Esophagus muscularis mucosa (tissue), 4 donors: ENCODE measurements around the gene SUV39H1. TPM values are rescaled to one million over a fixed set of nuclear protein-coding genes. Genes with fewer than 3 reads are reported as not detected.
"Not testable (repeated sequence)": the region's sequence is repeated elsewhere in the genome, so short reads cannot be mapped to it uniquely, and the experiment has no call there.

Source experiments
- DNase-seq: peaks from one replicate; pipeline ENCODE4 v3.0.0-alpha.2; 2017; ENCODE audit errors: extremely low spot score
- H3K27ac ChIP-seq, 4 donors: fragments of 200-600 bp; sonication (generic); replicated peaks in 1 of 4; 1 replicate in 3 of 4; 2 replicates in 1 of 4; pipeline ENCODE4 v1.5.1; 2016 to 2019; ENCODE audit warnings: mild to moderate bottlenecking in 1 of 4
- H3K27me3 ChIP-seq, 4 donors: fragments of 200-600 bp; sonication (generic); one replicate each; pipeline versions ENCODE4 v1.5.1 to v1.6.0; 2016 to 2019
- H3K36me3 ChIP-seq, 4 donors: fragments of 200-600 bp; sonication (generic); one replicate each; pipeline ENCODE4 v1.5.1; 2016 to 2019
- H3K4me1 ChIP-seq, 4 donors: fragments of 200-600 bp; sonication (generic); one replicate each; pipeline ENCODE4 v1.5.1; 2016 to 2019
- H3K4me3 ChIP-seq, 4 donors: fragments of 200-600 bp; sonication (generic); 1 replicate in 2 of 4; 2 replicates in 2 of 4; pipeline ENCODE4 v1.5.1; 2016 to 2019; ENCODE audit warnings: mild to moderate bottlenecking in 4 of 4, moderate library complexity in 1 of 4
- H3K9me3 ChIP-seq, 4 donors: fragments of 200-600 bp; sonication (generic); 1 replicate in 3 of 4; 2 replicates in 1 of 4; pipeline ENCODE4 v1.5.1; 2016 to 2019
- CTCF ChIP-seq, 3 experiments: fragments of 200-600 bp in 2 of 3; fragments of 450-650 bp in 1 of 3; sonication (generic) in 2 of 3; IDR thresholded peaks; one replicate each; pipeline ENCODE4 v1.5.1; 2017 to 2019; ENCODE audit warnings: antibody characterized with exemption in 3 of 3, mild to moderate bottlenecking in 2 of 3, moderate library complexity in 1 of 3
- EP300 ChIP-seq: sonication (generic); formaldehyde crosslinking; IDR thresholded peaks from one replicate; pipeline ENCODE4 v1.6.1; 2017; ENCODE audit warnings: antibody characterized with exemption
- POLR2A ChIP-seq: fragments of 450-650 bp; IDR thresholded peaks from one replicate; pipeline ENCODE4 v1.6.1; 2017; ENCODE audit warnings: antibody characterized with exemption, moderate library complexity, mild to moderate bottlenecking, low read depth
- POLR2AphosphoS5 ChIP-seq, 2 donors: sonication (generic); formaldehyde crosslinking; IDR thresholded peaks; one replicate each; pipeline ENCODE4 v1.6.1; 2017; ENCODE audit warnings: antibody characterized with exemption in 2 of 2
- WGBS: methylation state at CpG from one replicate; pipeline ENCODE4 v1.1.5; 2018; 5-methylcytosine and 5-hydroxymethylcytosine counted together
- intact Hi-C: fragments of 100-400 bp; cut with DNase I; formaldehyde crosslinking; loops from one replicate; pipeline ENCODE4 v1.15.1; 2023
- total RNA-seq, 4 donors: library from RNA; depleted of rRNA; stranded (reverse); fragments of >200 nt; gene quantifications; one replicate each; pipeline versions ENCODE4 v1.1.0 to v1.2.1, GENCODE V29; 2016

Gene SUV39H1
- total RNA-seq, 4 donors from 2014 or later: 2.5 to 4.5 (median 4.3) TPM

GRCh38 chrX:48663241-48663640 is 33.3 kb upstream of the SUV39H1 start:
- 70% methylated on average over 1 of the region's 1 CpG for WGBS
- Histone ChIP-seq H3K4me1 (no peaks in the 10 kb centered on the region), H3K4me3 (no peak overlapping the region), H3K27me3 (no peaks in the 10 kb centered on the region), H3K27ac (no peak overlapping the region), H3K9me3 (peaks cover 0 to 6% (median 0%) of the 10 kb centered on the region in 4 donors), H3K36me3 (no peaks in the 10 kb centered on the region)
- intact Hi-C loops: no loop called here
- no peak for DNase-seq
- TF ChIP-seq EP300 (no peak), POLR2AphosphoS5 (IDR thresholded peaks at IDR 0.05) (no peak), POLR2A (no peak), CTCF (IDR thresholded peaks at IDR 0.05) (no peak)

- peaks cover 0 to 6% (median 0%) of the 10 kb centered on the region in 4 donors for H3K9me3 ChIP-seq
- H3K27me3 ChIP-seq: no peaks in the 10 kb centered on the region
- H3K4me1 ChIP-seq: no peaks in the 10 kb centered on the region
- no peaks in the 10 kb centered on the region for H3K36me3 ChIP-seq
- 87% methylated on average over 1 of the region's 1 CpG for WGBS
- DNase-seq: no peak
- no peak overlapping the region for H3K4me3 ChIP-seq
- intact Hi-C loops: no loop called here
- TF ChIP-seq POLR2A (no peak), POLR2AphosphoS5 (IDR thresholded peaks at IDR 0.05) (no peak), CTCF (IDR thresholded peaks at IDR 0.05) (no peak), EP300 (no peak)
- no peak overlapping the region for H3K27ac ChIP-seq
Observed at GRCh38 chrX:48664156-48664555, 32.4 kb upstream of the SUV39H1 start.

- Histone ChIP-seq H3K9me3 (peaks cover 0 to 6% (median 0%) of the 10 kb centered on the region in 4 donors), H3K4me3 (no peak overlapping the region), H3K4me1 (no peaks in the 10 kb centered on the region), H3K27me3 (no peaks in the 10 kb centered on the region), H3K27ac (no peak overlapping the region), H3K36me3 (no peaks in the 10 kb centered on the region)
- WGBS: 74% methylated on average over 2 of the region's 2 CpGs
- DNase-seq: no peak
- intact Hi-C loops: no loop called here
- TF ChIP-seq CTCF (IDR thresholded peaks at IDR 0.05) (no peak), POLR2AphosphoS5 (IDR thresholded peaks at IDR 0.05) (no peak)
Observed at GRCh38 chrX:48665991-48666390, 30.5 kb upstream of the SUV39H1 start.

- intact Hi-C loops: no loop called here
- DNase-seq: no peak
- TF ChIP-seq POLR2AphosphoS5 (IDR thresholded peaks at IDR 0.05) (no peak), CTCF (IDR thresholded peaks at IDR 0.05) (no peak), POLR2A (no peak), EP300 (no peak)
- Histone ChIP-seq H3K36me3 (no peaks in the 10 kb centered on the region), H3K27me3 (no peaks in the 10 kb centered on the region), H3K9me3 (peaks cover 0 to 6% (median 0%) of the 10 kb centered on the region in 4 donors), H3K27ac (no peak overlapping the region), H3K4me3 (no peak overlapping the region), H3K4me1 (no peaks in the 10 kb centered on the region)
- WGBS: 74% methylated on average over 4 of the region's 4 CpGs
Observed at GRCh38 chrX:48666649-48667048, 29.9 kb upstream of the SUV39H1 start.

- Histone ChIP-seq H3K27ac (no peak overlapping the region), H3K27me3 (no peaks in the 10 kb centered on the region), H3K36me3 (no peaks in the 10 kb centered on the region), H3K4me3 (no peak overlapping the region), H3K4me1 (no peaks in the 10 kb centered on the region), H3K9me3 (peaks cover 0 to 6% (median 0%) of the 10 kb centered on the region in 4 donors)
- no peak for TF ChIP-seq POLR2AphosphoS5 (IDR thresholded peaks at IDR 0.05)
- TF ChIP-seq CTCF (IDR thresholded peaks at IDR 0.05): no peak
- TF ChIP-seq EP300: no peak
- no peak for TF ChIP-seq POLR2A
- WGBS: 69% methylated on average over 4 of the region's 4 CpGs
- no peak for DNase-seq
- intact Hi-C loops: no loop called here
Observed at GRCh38 chrX:48667509-48667908, 29.0 kb upstream of the SUV39H1 start.

- H3K27me3 ChIP-seq, H3K4me1 ChIP-seq, DNase-seq, H3K36me3 ChIP-seq, H3K27ac ChIP-seq, H3K4me3 ChIP-seq, H3K9me3 ChIP-seq, intact Hi-C loops: not testable (repeated sequence)
- 86% methylated on average over 11 of the region's 11 CpGs for WGBS
Observed at GRCh38 chrX:48668187-48668586, 28.3 kb upstream of the SUV39H1 start.
